Posterior cingulate gyrus (tissue), 11 donors: ENCODE results near the gene HYOU1.

Source experiments
- DNase-seq, 10 donors: peaks; one replicate each; pipeline versions ENCODE4 v3.0.0 to v3.0.0-alpha.2; 2020 to 2021; ENCODE audit warnings: mixed read lengths in 3 of 10
- intact Hi-C: fragments of 100-400 bp; cut with DNase I; formaldehyde crosslinking; loops from one replicate; pipeline ENCODE4 v1.15.1; 2023

HYOU1 gene

DNA sequence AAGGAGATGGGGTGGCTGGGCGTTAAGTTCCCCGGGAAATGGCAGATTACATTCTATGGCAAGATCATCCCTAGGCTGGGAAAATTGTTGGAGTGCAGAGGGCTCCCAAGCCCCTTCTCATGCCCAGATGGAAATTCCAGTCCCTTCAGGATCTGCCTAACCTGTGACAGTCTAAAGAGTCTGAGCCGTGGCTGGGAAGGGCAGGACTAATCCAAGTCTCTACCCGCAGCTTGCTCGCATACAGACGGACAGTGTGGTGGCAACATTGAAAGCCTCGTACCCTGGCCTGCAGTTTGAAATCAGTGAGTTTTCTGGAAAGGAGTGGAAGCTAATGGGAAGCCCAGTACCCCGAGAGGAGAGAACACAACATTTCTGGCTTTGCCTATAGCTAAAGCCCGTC, 31.4 kb upstream of the HYOU1 start:
- intact Hi-C loops: no loop called here
- peak in 1 of 10 donors; percentile 39 for DNase-seq

DNA sequence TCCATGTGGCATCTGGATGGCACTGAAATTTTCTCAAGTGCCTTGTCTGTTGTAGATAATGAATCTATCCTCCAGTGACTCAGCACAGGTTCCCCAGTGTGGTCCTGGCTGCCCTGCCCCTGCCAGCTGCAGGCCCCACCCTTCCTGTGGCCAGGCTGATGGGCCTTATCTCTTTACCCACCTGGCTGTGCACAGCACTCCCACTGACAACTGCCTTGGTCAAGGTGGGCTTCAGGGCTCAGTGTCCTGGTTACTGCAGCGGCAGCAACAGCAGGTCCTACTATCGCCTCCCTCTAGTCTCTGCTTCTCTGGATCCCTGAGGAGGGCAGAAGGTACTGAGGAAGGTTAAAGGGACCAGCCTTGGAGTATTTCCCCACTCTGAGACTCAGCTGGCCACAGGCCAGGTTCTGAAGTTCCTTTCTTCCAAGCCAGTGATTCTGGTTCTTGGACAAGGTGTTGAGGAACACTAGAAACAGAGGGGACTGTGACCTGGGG, 30.8 kb upstream of the HYOU1 start:
- intact Hi-C loops: no loop called here
- DNase-seq: peak in 2 of 10 donors; percentile 35 to 72

- intact Hi-C loops: no loop called here
- DNase-seq: peak in 1 of 10 donors; percentile 18
These were observed 30.1 kb upstream of the HYOU1 start for GRCh38 chr11:119087123-119087522.

- peak in 2 of 10 donors; percentile 86 to 87 for DNase-seq
- intact Hi-C loops: loop anchor here (1.0 kb wide), 1 partner anchor 18 kb away; the partner anchor contains the start of gene VPS11
These were observed 28.4 kb upstream of the HYOU1 start for GRCh38 chr11:119085437-119085847.

- DNase-seq: peak; percentile 91 to 100 (median 96)
- intact Hi-C loops: loop anchor here (1.0 kb wide), 1 partner anchor 18 kb away; the partner anchor contains the start of gene VPS11
These were observed 27.8 kb upstream of the HYOU1 start, which contains the start of gene HMBS for GRCh38 chr11:119084663-119085436. Gene HMBS (plus strand): TSS chr11:119084881. CDS start chr11:119085034, 153 bp downstream.

- intact Hi-C loops: no loop called here
- peak in 5 of 10 donors; percentile 39 to 93 (median 67) for DNase-seq
These were observed 24.8 kb upstream of the HYOU1 start for GRCh38 chr11:119081682-119082260.

DNA sequence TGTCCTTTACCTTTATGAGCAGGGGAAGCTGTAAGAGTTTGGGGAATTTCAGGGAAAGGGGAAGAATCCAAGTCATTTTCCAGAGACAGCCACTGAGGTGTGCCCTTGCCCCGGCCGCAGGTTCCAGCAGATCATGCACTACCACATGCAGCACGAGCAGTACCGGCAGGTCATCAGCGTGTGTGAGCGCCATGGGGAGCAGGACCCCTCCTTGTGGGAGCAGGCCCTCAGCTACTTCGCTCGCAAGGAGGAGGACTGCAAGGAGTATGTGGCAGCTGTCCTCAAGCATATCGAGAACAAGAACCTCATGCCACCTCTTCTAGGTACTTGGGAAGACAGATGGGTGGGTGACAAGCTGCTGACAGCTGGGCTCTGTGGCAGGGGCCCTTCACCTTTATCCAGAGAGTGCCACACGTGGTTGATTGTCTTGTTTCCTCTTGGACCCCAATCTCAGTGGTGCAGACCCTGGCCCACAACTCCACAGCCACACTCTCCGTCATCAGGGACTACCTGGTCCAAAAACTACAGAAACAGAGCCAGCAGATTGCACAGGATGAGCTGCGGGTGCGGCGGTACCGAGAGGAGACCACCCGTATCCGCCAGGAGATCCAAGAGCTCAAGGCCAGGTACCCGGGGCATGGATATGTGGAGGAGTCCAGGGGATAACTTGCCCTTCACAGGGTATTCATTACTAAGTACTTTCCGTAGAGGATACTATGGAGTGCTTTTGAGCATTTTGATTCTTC, 21.8 kb upstream of the HYOU1 start:
- intact Hi-C loops: no loop called here
- peak in 2 of 10 donors; percentile 65 to 78 for DNase-seq

GRCh38 chr11:119077839-119078238, 20.8 kb upstream of the HYOU1 start:
- peak in 2 of 10 donors; percentile 26 to 38 for DNase-seq

GRCh38 chr11:119067371-119068222, 10.6 kb upstream of the HYOU1 start, which contains the start of gene VPS11:
Gene VPS11 (plus strand): TSS chr11:119067818. CDS start chr11:119067824, 6 bp downstream.
- intact Hi-C loops: loop anchor here (1.0 kb wide), 1 partner anchor 18 kb away; no protein-coding TSS in a partner anchor
- DNase-seq: peak; percentile 95 to 99 (median 98)

More at GRCh38 chr11:119077839-119078238, 20.8 kb upstream of the HYOU1 start:
- intact Hi-C loops: no loop called here

- intact Hi-C loops: no loop called here
- peak in 2 of 10 donors; percentile 5 to 56 for DNase-seq
These were observed 8.4 kb upstream of the HYOU1 start for GRCh38 chr11:119065369-119065768.

DNA sequence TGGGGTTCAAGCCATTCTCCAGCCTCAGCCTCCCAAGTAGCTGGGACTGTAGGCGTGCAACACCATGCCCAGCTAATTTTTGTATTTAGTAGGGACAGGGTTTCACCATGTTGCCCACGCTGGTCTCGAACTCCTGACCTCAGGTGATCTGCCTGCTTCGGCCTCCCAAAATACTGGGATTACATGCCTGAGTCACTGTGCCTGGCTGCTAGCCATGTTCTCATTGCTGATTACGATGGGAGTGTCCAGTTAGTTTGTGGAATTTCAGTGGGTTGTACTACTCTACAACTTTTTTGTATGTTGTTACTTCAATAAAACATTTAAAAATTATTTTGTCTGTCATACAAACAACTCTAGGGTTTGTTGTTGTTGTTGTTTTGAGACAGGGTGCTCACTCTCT, 5.8 kb upstream of the HYOU1 start:
- DNase-seq: peak in 1 of 10 donors; percentile 29
- intact Hi-C loops: no loop called here

DNA sequence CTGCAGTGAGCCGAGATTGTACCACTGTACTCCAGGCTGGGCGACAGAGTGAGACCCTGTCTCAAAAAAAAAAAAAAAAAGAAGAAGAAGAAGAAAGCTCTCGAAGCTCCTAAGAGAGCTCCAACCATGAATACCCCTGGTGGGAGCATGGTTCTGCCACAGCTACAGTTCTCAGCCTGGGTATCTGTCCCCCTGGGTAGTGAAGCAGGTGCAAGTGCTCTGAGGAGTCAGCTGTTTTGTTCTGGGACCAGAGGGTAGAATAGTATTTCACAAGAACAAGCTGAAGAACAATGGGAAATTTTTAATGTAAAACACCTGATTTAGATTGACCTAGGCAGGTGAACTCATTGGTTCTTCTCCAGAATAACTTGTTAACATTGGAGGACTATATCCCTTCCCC, 4.3 kb upstream of the HYOU1 start:
- DNase-seq: peak in 2 of 10 donors; percentile 4 to 24
- intact Hi-C loops: no loop called here

DNA sequence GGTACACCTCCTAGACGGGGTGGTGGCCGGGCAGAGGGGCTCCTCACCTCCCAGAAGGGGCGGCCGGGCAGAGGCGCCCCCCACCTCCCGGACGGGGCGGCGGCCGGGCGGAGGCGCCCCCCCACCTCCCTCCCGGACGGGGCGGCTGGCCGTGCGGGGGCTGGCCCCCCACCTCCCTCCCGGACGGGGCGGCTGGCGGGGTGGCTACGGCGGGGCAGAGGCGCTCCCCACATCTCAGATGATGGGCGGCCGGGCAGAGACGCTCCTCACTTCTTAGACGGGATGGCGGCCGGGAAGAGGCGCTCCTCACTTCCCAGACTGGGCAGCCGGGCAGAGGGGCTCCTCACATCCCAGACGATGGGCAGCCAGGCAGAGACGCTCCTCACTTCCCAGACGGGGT, 2.1 kb upstream of the HYOU1 start:
- peak in 2 of 10 donors; percentile 29 to 50 for DNase-seq
- intact Hi-C loops: loop anchor here (5.0 kb wide), 1 partner anchor 42 kb away; the partner anchor contains the start of genes RPS25 and TRAPPC4

GRCh38 chr11:119056421-119056999, 495 bp downstream of the HYOU1 start:
- intact Hi-C loops: loop anchor here (2.0 to 5.0 kb wide), 3 partner anchors 26 to 39 kb away; partner anchors contain the start of genes RPS25, SLC37A4 and TRAPPC4
- peak in 4 of 10 donors; percentile 3 to 87 (median 53) for DNase-seq

DNA sequence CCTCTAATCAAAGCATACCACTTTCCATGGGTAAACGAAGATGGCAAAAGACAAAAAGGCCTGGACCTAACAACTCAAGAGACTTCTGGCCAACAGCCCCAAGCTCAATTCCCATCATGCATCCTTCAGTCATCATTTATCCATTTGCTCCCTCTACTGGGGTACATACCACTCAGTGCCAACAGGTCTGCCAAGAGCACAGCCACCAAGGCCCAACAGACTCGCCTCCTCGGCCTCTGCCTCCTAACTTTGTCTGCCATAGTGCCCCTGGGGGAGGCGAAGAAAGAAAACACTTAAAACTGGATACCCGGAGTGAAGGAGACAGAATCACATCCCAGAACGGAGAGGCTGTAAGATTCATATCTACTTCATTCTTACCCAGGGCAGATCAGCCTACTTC, 1.1 kb downstream of the HYOU1 start:
- intact Hi-C loops: loop anchor here (2.0 to 5.0 kb wide), 3 partner anchors 25 to 39 kb away; partner anchors contain the start of genes RPS25, SLC37A4 and TRAPPC4
- DNase-seq: peak in 2 of 10 donors; percentile 9 to 59

GRCh38 chr11:119054418-119054817, 2.6 kb downstream of the HYOU1 start:
- intact Hi-C loops: no loop called here
- DNase-seq: peak in 2 of 10 donors; percentile 24 to 34

- intact Hi-C loops: no loop called here
- peak in 2 of 10 donors; percentile 49 to 67 for DNase-seq
These were observed 4.7 kb downstream of the HYOU1 start for GRCh38 chr11:119052163-119052814.
